LNCaP clone FGC (cell line): Measurements from ENCODE around the gene PHACTR3.

ENCODE experiments used
- DNase-seq: peaks from one replicate; pipeline ENCODE4 v3.0.0-alpha.2; 2011; ENCODE audit warnings: low read depth
- H3K4me3 ChIP-seq: 2 replicates; pipeline ENCODE4 v1.5.1; 2011; ENCODE audit warnings: mild to moderate bottlenecking, low read depth, low read length, control low read depth
- TF ChIP-seq, protein P1 (sequence below): IDR thresholded peaks from 2 replicates; pipeline ENCODE4 v1.5.1; 2012; ENCODE audit warnings: mild to moderate bottlenecking; ENCODE audit not compliant: control insufficient read depth, insufficient read depth; ENCODE audit errors: extremely low read depth

PHACTR3 gene

DNA sequence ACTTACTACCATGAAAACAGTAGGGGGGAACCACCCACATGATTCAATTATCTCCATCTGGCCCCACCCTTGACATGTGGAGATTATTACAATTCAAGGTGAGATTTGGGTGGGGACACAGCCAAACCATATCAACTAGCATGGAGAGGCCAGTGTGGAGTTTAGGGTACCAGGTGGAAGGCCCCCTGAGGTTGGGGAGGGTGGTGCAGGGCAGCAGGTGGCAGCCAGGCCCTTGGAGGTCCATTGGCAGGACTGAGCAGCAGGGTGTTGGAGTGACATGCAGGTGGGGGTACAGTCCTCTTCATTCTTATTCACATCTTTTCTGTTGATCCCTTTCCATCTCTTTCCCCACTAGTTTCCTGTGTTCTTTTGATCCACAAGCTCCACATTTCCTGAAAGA is 42.9 kb downstream of the PHACTR3 start:
- H3K4me3 ChIP-seq = no peak overlapping the region
- TF ChIP-seq, protein P1, sequence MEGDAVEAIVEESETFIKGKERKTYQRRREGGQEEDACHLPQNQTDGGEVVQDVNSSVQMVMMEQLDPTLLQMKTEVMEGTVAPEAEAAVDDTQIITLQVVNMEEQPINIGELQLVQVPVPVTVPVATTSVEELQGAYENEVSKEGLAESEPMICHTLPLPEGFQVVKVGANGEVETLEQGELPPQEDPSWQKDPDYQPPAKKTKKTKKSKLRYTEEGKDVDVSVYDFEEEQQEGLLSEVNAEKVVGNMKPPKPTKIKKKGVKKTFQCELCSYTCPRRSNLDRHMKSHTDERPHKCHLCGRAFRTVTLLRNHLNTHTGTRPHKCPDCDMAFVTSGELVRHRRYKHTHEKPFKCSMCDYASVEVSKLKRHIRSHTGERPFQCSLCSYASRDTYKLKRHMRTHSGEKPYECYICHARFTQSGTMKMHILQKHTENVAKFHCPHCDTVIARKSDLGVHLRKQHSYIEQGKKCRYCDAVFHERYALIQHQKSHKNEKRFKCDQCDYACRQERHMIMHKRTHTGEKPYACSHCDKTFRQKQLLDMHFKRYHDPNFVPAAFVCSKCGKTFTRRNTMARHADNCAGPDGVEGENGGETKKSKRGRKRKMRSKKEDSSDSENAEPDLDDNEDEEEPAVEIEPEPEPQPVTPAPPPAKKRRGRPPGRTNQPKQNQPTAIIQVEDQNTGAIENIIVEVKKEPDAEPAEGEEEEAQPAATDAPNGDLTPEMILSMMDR = no peak
- no peak for DNase-seq

DNA sequence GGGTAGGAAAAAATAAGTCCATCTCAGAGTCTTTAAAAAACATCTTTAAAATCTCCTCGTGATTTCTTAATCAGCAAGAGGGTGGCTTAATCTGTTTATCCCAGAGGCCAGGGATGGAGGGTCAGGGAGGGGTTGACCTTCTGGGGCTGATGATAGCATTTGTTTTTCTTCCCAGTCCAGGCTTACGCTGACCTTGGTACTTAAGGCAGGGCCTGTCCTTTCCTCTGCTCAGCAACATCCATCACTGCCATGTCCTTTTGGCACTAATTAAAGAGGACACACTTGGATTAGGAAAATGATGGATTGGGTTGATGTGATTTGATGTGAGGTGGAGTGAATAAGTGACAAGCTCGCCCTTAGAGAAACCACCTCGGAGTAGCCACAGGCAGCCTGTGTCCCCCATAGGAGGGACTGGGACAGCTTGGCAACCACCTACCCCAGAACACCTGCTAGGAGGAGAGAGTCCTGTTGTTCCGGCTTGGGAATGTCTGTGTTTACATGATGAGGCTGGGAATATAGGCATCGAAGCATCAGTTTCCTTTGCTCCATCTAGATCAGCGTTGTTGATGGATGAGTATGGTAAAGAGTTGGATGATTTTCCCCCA is 44.2 kb downstream of the PHACTR3 start:
- TF ChIP-seq, protein P1 = no peak
- no peak for DNase-seq
- no peak overlapping the region for H3K4me3 ChIP-seq

DNA sequence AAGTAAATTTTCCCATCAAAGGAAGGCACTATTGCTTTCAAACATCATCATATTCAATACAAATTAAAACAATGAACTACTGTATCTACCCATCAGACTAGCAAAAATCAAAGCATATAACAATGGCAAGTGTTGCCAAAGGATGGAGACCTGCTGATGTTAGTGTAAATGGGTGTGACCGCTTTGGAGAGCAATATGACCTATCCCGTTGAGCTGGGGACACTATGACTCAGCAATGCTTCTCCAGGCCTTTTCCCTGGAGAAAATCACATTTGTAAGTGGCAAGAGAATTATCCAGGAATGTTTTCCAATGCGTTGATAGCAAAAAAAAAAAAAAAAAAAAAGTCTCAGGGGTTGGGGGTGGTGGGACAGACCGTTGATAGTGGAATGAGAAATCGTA is 46.1 kb downstream of the PHACTR3 start:
- TF ChIP-seq, protein P1 = no peak
- H3K4me3 ChIP-seq = no peak overlapping the region
- DNase-seq = no peak

DNA sequence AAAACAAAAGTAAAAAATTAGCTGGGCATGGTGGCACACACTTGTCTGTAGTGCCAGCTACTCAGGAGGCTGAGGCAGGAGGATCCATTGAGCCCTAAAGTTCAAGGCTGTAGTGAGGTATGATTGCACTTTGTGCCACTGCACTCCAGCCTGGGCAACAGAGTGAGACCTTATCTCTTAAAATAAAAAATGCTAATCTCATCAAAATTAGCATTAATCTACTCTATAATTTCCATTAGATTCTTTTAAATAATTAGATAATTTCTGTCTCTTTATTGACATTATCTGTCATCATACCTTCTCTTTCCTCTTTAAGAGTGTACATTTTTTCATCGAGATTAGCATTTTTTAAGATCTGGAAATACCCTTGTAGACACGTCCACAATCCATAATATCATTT is 48.0 kb downstream of the PHACTR3 start:
- no peak overlapping the region for H3K4me3 ChIP-seq
- TF ChIP-seq, protein P1 = no peak
- DNase-seq = no peak

DNA sequence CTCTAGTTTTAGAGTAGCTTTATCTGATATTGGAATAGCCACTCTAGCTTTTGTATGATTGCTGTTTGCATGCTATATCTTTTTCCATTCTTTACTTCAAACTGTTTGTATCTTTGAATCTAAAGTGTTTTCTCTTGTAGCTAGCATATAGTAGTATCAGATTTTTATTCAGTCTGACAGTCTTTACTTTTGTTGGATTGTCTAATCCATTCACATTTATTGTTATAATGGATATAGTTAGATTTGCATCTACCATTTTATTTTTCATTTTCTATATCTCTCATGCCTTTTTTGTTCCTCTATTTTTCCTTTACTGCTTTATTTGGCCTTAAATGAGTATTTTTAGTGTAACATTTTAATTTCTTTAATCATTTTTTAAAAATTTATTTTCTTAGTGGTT is 52.1 kb downstream of the PHACTR3 start:
- DNase-seq = no peak
- TF ChIP-seq, protein P1 = no peak
- no peak overlapping the region for H3K4me3 ChIP-seq

DNA sequence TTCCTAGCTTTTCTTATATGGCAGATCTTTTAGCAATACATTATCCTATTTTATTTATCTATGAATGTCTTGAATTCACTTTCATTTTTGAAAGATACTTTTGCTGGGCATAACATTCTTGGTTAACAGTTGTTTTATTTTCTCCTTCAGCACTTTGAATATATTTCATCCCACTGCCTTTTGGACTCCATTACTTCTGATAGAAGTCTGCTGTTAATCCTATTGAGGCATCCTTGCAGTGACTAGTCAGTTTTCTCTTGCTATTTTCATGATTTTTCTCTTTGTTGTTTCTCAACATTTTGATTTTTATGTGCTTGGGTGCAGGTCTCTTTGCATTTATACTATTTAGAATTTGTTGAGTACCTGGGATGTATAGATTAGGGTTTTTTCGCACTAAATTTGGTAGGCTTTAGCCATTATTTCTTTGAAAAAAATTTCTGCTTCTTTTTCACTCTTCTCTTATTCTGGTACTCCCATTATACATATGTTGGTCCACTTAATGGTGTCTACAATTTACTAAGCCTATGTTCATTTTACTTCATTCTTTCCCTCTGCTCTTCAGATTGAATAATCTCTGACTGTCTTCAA is 53.2 kb downstream of the PHACTR3 start:
- TF ChIP-seq, protein P1 = no peak
- H3K4me3 ChIP-seq = no peak overlapping the region
- DNase-seq = no peak

DNA sequence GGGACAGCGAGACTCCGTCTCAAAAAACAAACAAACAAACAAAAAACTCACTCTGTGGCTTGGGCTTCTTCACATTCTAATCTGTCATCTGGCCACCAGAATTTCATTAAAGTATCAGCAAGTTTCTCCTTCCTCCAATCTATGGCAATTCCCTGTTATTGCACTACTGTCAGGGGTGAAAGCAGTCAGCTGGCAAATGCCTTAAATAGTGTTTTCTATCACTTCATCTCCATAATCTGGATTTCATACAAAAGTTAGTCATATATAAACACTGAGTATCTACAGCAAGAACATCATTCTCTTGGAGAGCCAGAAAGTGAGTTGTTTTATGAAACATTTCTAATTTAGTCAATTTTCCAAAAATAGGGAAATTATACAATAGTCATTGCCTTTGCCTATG is 56.1 kb downstream of the PHACTR3 start:
- TF ChIP-seq, protein P1 = no peak
- H3K4me3 ChIP-seq = no peak overlapping the region
- DNase-seq = no peak
